Omental fat pad (tissue), 4 donors: ENCODE data around the gene TTC31. TPM values are rescaled to one million over a fixed set of nuclear protein-coding genes. Genes with fewer than 3 reads are reported as not detected.
A peak's percentile ranks its signal among the peaks of the same experiment; 100 is the strongest.

Experiments
- ATAC-seq: fragments of 150-250 bp; one replicate; pipeline ENCODE4 v1.9.1; 2016; ENCODE audit warnings: mild to moderate bottlenecking, moderate library complexity; ENCODE audit not compliant: low FRiP score
- DNase-seq: peaks from one replicate; pipeline ENCODE4 v3.0.0-alpha.2; 2019; ENCODE audit warnings: low spot score
- CTCF ChIP-seq, 3 donors: fragments of 450-650 bp; IDR thresholded peaks; one replicate each; pipeline ENCODE4 v1.5.1; 2016 to 2017; ENCODE audit warnings: antibody characterized with exemption in 3 of 3, mild to moderate bottlenecking in 3 of 3, moderate library complexity in 2 of 3
- total RNA-seq, 4 donors: library from RNA; depleted of rRNA; stranded (reverse); fragments of >200 nt; gene quantifications; one replicate each; pipeline ENCODE4 v1.1.0, GENCODE V29; 2016

The TTC31 gene
- total RNA-seq, 4 donors from 2014 or later = 16.8 to 25.7 (median 22.1) TPM

- no peak for DNase-seq
- TF ChIP-seq CTCF (IDR thresholded peaks at IDR 0.05) = no peak
- no peak for ATAC-seq
Observed at GRCh38 chr2:74471332-74472065, 11.4 kb upstream of the TTC31 start.

GRCh38 chr2:74472086-74472944 is 10.6 kb upstream of the TTC31 start, which contains the start of gene MRPL53:
TSS of gene MRPL53 (minus strand) at chr2:74472680. CDS start at chr2:74472660, 20 bp downstream.
- no peak for TF ChIP-seq CTCF (IDR thresholded peaks at IDR 0.05)
- ATAC-seq = peak; percentile 90
- DNase-seq = peak; percentile 98

GRCh38 chr2:74472945-74473258 is 10.0 kb upstream of the TTC31 start:
- no peak for DNase-seq
- TF ChIP-seq CTCF (IDR thresholded peaks at IDR 0.05) = no peak

GRCh38 chr2:74474481-74474880 is 8.4 kb upstream of the TTC31 start:
- TF ChIP-seq CTCF (IDR thresholded peaks at IDR 0.05) = no peak
- ATAC-seq (no peak), DNase-seq (no peak)

More at GRCh38 chr2:74472945-74473258, 10.0 kb upstream of the TTC31 start:
- ATAC-seq = no peak

GRCh38 chr2:74474899-74475298 is 8.0 kb upstream of the TTC31 start:
- no peak for TF ChIP-seq CTCF (IDR thresholded peaks at IDR 0.05)
- no peak for DNase-seq
- no peak for ATAC-seq

- DNase-seq = no peak
- no peak for ATAC-seq
- TF ChIP-seq CTCF (IDR thresholded peaks at IDR 0.05) = no peak
Observed at GRCh38 chr2:74481431-74481830, 1.4 kb upstream of the TTC31 start.
